ENCODE results near the gene CREB3. TPM values are rescaled to one million over a fixed set of nuclear protein-coding genes. Genes with fewer than 3 reads are reported as not detected.

CREB3 gene
- total RNA-seq, 1 experiment from 2014 or later, result 34.8 TPM

Small RNA genes within 50 kb of the gene (microRNA-seq; reads per million reads assigned to microRNA genes)
- gene MIR6852 (ENCODE audit: unreplicated experiment) (0.75 reads per million), gene MIR6853 (ENCODE audit: unreplicated experiment) (0.75 reads per million)

Other genes with a start within 250 kb of the CREB3 start
- 10.7 and 13.3 TPM in 2 replicates for gene RUSC2, start 242.6 kb upstream of the CREB3 start, total RNA-seq (2014; rRNA removed)
- 11.2 and 25.2 TPM in 2 replicates for gene TESK1, start 127.4 kb upstream of the CREB3 start, total RNA-seq (2014; rRNA removed)
- 0.15 TPM in 1 of 2 replicates, not detected in the other for gene CD72, start 114.3 kb upstream of the CREB3 start, total RNA-seq (2014; rRNA removed)
- gene SIT1, start 81.7 kb upstream of the CREB3 start, total RNA-seq (2014; rRNA removed), result not detected in 2 replicates
- 23,421 and 36,790 TPM in 2 replicates for gene RMRP, start 74.6 kb upstream of the CREB3 start, total RNA-seq (2014; rRNA removed)
- 34.9 and 37.0 TPM in 2 replicates for gene CCDC107, start 74.4 kb upstream of the CREB3 start, total RNA-seq (2014; rRNA removed)
- 2.6 and 4.1 TPM in 2 replicates for gene ARHGEF39, start 67.5 kb upstream of the CREB3 start, total RNA-seq (2014; rRNA removed)
- 7.7 and 11.2 TPM in 2 replicates for gene CA9, start 58.7 kb upstream of the CREB3 start, total RNA-seq (2014; rRNA removed)
- gene TPM2, start 42.7 kb upstream of the CREB3 start, total RNA-seq (2014; rRNA removed), result 7.0 and 10.4 TPM in 2 replicates
- 118 and 153 TPM in 2 replicates for gene TLN1, start 471 bp upstream of the CREB3 start, total RNA-seq (2014; rRNA removed)
- 60.9 and 81.7 TPM in 2 replicates for gene GBA2, start 16.6 kb downstream of the CREB3 start, total RNA-seq (2014; rRNA removed)
- gene RGP1, start 16.6 kb downstream of the CREB3 start, total RNA-seq (2014; rRNA removed), result 13.8 and 14.3 TPM in 2 replicates
- gene MSMP, start 21.6 kb downstream of the CREB3 start, total RNA-seq (2014; rRNA removed), result 145 and 149 TPM in 2 replicates
- 1.0 and 1.5 TPM in 2 replicates for gene NPR2, start 58.9 kb downstream of the CREB3 start, total RNA-seq (2014; rRNA removed)
- not detected in 2 replicates for gene SPAG8, start 79.6 kb downstream of the CREB3 start, total RNA-seq (2014; rRNA removed)
- gene HINT2, start 82.4 kb downstream of the CREB3 start, total RNA-seq (2014; rRNA removed), result 69.7 and 78.5 TPM in 2 replicates
- gene FAM221B, start 96.1 kb downstream of the CREB3 start, total RNA-seq (2014; rRNA removed), result 0.29 TPM in 1 of 2 replicates, not detected in the other
- gene TMEM8B, start 96.6 kb downstream of the CREB3 start, total RNA-seq (2014; rRNA removed), result 1.6 and 2.4 TPM in 2 replicates
- not detected in 2 replicates for gene OR13J1, start 137.7 kb downstream of the CREB3 start, total RNA-seq (2014; rRNA removed)
- 1.7 TPM in 2 replicates for gene HRCT1, start 173.5 kb downstream of the CREB3 start, total RNA-seq (2014; rRNA removed)
- 0.35 TPM in 1 of 2 replicates, not detected in the other for gene SPAAR, start 176.8 kb downstream of the CREB3 start, total RNA-seq (2014; rRNA removed)
- gene OR2S2, start 225.5 kb downstream of the CREB3 start, total RNA-seq (2014; rRNA removed), result not detected in 2 replicates